Posterior vena cava (tissue), 2 donors: ENCODE results near the gene NXN. TPM values are rescaled to one million over a fixed set of nuclear protein-coding genes. Genes with fewer than 3 reads are reported as not detected.
"Not testable (repeated sequence)": the region's sequence is repeated elsewhere in the genome, so short reads cannot be mapped to it uniquely, and the experiment has no call there.

ENCODE experiments used
- DNase-seq: peaks from one replicate; pipeline ENCODE4 v3.0.0-alpha.2; 2020; ENCODE audit warnings: low spot score
- intact Hi-C, 2 donors: fragments of 100-400 bp; cut with DNase I; formaldehyde crosslinking; loops; one replicate each; pipeline versions ENCODE4 v1.14.1 to v1.14.2; 2022 to 2023
- total RNA-seq, 2 donors: library from RNA; stranded (reverse); fragmentation: NEBNext Ultra II Directional; extraction: Animal tissue kit (Norgen Biotek cat#: 25700); gene quantifications; one replicate each; pipeline ENCODE4 v1.2.1, GENCODE V29; 2021
- donor health status: DM: yes; HTN: yes; CAD: no.
- donor health status: DM: yes; HTN: yes; CAD: no.

Gene NXN
- total RNA-seq, 2 donors from 2014 or later = 34.8 to 46.3 TPM

DNA sequence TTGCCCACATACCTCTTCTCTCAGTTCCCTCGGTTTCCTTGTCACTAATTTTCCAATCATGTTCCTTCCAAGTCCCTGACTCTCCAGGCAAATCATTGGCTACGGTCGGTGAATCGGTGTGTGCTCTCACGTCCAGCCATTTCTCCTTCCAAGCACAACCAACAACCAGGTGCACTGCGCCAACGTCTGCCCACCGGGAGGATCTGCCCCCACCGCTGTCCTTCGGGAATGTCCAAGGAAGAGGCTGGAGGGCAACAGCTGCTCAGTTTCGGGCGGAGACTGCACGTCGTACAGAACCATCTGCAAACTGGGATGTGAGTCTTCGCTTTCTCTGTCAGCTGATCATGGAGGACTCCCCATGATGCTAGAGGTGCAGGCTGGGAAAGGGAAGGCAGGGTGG lies 8.4 kb upstream of the NXN start:
- intact Hi-C loops = no loop called here
- no peak for DNase-seq

DNA sequence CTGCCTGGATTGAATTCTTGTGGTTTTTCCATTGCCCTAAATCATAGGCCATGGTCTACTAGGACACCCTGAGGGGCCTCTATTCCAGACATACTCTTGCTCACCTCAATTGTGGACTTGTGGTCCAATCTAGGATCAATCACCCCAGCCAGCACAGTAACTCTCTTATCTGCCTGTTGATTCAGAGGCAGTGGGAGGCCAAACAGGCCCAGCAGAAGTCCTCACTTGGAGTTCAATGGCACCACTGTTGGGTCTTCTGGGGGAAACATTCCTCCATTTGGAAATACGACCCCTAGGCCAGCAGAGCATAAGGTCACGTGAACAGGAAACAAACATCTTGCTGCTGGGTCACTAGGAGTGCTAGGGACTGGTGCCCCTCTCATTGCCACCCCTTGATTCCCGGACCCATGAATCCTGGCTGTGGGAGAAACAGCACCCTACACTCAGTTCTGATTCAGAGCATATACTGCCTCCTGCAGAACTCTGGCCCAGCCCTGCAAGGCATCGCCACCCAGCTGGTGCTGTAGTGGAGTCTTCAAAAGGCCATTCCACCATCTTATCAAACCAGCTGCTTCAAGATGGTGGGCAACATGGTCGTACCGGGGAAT lies 6.8 kb upstream of the NXN start:
- intact Hi-C loops = no loop called here
- no peak for DNase-seq

DNA sequence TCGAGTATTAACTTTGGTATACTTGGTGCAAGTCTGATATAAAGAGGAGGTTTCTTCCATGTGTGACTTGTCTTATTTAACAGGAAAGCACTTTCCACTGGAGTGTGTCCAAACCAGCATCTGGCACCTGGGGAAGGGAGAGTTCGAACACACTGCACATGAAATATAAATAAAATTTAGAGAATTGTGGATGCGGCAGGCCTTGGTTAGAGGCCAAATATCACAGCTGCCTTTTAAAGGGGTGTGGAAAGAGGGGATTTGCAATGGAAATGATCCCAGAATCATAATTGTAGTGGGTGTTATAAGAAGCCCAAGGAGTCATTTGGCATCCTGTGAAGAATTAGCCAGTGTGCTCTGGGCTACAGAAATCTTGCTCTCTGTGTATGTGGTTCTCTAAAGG lies 4.3 kb upstream of the NXN start:
- intact Hi-C loops = loop anchor here in 1 of 2 donors (5.0 kb wide), 1 partner anchor 187 kb away; no protein-coding TSS in a partner anchor
- DNase-seq = no peak

DNA sequence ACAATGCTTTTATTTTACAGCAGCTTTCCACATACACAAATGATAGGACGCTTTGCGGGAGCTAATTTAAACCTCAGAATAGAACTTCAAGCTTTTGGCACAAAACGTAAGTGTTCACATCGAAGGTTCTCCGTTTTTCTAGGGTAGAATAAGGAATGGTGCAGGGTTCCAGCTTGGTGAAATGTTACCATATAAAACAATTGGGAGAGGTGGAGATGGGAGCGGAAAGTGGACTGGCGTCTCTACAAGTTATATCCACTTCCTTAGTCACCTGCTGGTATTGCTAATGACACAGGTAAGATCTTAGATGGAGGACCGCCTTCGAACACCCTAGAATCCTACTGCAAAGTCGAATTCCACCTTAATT lies 1.7 kb upstream of the NXN start:
- no peak for DNase-seq
- intact Hi-C loops = loop anchor here (2.0 to 5.0 kb wide), 2 partner anchors 184 to 186 kb away; no protein-coding TSS in a partner anchor

DNA sequence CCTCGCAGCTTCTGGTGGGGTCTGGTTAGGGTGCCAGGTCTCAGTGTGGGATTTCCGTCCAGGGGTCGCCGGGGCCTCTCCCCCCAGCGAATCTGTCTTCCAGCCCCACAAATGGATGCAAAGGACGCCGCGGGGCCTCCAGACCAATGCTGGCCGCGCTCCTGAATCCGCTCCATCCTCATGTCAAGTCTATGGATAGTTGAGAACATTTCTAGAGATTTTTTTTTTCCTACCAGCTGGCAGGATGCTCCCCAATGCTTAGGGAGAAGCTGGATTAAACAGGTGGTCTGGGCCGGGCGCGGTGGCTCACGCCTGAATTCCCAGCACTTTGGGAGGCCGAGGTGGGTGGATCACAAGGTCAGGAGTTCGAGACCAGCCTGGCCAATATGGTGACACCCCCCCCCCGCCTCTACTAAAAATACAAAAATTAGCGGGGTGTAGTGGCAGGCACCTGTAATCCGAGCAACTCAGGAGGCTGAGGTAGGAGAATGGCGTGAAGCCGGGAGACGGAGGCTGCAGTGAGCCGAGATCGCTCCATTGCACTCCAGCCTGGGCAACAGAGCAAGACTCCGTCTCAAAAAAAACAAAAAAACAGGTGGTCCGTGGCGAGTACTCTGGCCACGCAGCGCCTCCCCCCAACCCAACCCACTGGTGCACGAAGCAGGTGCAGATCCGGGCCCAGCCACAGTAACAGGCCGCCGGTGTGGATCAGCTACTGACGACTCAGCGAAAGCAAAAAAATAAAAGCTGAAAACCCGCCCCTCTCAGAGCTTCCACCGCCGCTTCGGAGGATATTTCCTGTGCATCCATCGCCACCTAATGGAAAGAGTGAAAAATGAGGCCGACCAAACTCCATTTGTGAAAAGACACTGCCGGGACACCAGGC lies 1.1 kb upstream of the NXN start:
- intact Hi-C loops = loop anchor here (2.0 to 5.0 kb wide), 2 partner anchors 183 to 186 kb away; no protein-coding TSS in a partner anchor
- DNase-seq = no peak

DNA sequence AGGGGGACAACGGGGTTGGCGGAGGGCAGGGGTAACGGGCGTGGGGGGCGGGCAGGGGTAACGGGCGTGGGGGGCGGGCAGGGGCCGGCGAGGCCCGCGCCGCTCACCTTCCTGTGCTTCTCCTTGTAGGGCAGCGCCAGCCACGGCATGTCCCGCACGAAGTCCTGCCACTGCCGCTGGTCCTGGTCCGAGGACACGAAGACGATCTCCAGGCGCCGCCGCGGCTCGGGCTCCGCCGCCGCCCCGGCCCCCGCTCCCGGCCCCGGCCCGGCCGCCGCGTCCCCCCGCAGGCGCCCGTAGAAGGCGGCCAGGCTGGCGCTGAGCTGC lies 401 bp downstream of the NXN start:
- no peak for DNase-seq
- intact Hi-C loops = loop anchor here in 1 of 2 donors (5.0 kb wide), 1 partner anchor 107 kb away; no protein-coding TSS in a partner anchor

DNA sequence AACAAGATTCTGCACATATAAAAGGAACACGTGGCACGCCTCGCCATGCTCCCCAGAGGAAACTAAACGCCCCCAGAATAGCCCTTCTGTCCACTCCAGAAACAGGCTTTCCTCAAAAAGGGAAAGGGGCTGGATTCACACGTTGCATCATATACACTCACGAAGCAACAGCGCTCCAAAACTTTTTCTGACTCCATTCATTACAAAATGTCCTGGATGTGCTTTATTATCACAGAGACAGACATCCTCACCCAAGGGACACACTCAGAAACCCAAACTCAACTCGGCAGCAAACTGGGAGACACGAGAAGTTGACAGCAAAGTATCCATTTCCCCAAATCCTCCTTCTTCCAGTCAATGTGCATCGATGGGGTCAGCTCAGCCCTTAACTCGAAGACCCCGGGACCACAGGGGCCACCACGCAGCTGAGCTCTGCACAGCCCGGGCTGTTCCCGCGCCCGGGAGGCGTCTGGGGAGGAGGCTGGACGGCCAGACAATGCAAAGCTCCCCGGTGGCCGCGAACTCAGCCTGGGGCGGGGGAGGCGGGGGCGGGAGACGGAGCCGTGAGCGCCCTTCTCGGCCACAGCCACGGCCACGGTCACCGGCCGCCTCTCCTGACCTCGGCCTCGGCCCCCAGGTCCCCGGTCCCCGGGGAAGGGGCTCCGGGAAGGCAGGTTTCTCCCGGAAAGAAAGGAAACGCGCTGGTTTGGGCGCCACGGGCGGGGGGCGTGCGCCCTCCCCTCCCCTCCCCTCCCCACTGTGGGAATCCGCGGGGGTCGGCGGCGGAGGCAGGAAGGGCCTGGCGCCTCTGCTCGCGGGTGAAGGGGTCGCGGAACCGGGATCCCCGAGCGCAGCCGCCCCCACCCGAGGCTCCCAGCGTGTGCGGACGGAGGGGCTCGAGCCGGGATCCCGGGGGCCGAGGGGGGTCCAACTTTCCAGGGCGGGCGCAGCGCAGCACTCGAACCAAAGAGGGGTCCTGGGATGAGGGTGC lies 1.2 kb downstream of the NXN start:
- intact Hi-C loops = loop anchor here in 1 of 2 donors (5.0 kb wide), 1 partner anchor 106 kb away; no protein-coding TSS in a partner anchor
- DNase-seq = no peak

DNA sequence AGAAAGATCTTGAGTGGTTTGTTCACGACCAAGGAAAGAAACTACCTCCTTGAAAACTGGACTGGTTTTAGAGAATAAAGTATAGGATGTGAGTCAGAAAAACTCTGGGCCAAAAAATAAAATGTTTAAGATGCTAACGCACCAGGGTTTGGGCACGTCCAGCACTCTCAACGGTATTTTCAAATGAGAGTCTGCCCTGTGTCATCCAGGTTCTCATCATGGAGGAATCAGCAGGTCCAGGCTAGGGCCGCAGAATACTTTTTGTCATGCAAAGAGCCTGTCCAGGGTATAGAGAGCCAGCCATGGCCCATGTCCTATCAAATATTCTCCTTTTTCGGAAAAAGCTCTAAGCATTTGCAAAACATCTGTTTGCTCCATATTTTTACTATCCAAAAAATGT lies 2.4 kb downstream of the NXN start:
- no peak for DNase-seq
- intact Hi-C loops = loop anchor here in 1 of 2 donors (5.0 kb wide), 1 partner anchor 105 kb away; no protein-coding TSS in a partner anchor

DNA sequence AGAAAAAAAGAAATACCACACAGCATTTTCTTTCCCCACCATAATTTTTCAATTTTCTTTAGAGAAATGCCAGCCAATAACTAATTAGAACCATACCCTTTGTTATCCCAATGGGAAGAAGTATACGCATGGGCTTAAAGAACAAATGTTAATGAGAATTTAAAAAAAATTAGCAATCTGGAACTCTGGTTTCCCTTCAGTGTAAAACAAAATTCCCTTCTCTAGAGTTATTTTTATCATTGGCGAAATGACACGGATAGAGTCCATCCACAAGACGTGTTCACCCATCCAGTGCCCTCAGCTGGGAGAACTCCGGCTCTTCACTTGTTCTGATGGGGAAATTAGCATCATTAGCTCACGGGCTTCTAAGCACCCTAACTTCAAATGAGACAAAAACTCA lies 3.3 kb downstream of the NXN start:
- DNase-seq = no peak
- intact Hi-C loops = loop anchor here in 1 of 2 donors (5.0 kb wide), 1 partner anchor 104 kb away; no protein-coding TSS in a partner anchor

DNA sequence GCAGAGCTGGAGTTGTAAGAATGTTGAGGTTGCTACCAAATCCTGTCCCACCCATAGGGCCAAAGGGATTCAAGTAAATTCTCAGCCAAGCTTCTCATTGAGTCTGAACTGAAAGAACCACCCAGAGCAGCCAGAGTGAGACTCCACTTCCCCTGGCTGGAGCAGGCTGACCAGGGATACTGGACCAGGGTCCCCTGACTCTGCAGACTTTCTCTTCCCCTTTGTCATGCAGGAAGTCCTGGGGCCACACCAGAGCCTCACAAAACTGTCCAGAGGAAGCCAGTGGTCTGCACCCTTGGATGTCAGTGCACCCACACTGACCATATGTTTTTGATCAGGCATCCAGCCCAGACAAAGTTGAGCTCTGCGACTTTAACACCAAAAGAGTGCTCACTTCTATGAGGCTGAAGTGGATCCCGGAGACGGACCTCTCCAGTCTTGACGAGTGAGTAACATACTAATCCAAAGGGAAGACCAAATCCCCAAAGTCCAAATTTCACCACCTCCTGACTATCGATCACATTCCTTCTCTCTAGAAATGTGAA lies 4.1 kb downstream of the NXN start:
- no peak for DNase-seq
- intact Hi-C loops = loop anchor here in 1 of 2 donors (5.0 kb wide), 1 partner anchor 103 kb away; no protein-coding TSS in a partner anchor

DNA sequence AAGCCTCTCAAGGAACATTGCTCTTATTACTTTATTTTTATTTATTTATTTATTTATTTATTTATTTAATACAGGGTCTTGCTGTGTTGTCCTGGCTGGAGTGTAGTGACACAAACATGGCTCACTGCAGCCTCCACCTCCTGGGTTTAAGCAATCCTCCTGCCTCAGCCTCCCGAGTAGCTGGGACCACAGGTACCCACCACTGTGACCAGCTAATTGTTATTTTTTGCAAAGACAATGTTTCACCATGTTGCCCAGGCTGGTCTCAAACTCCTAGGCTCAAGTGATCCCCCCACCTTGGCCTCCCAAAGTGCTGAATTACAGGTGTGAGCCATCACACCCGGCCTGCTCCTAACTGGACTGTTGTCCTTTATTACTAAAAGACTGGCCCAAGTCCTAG lies 4.8 kb downstream of the NXN start:
- DNase-seq = not testable (repeated sequence)
- intact Hi-C loops = loop anchor here in 1 of 2 donors (5.0 kb wide), 1 partner anchor 102 kb away; no protein-coding TSS in a partner anchor

DNA sequence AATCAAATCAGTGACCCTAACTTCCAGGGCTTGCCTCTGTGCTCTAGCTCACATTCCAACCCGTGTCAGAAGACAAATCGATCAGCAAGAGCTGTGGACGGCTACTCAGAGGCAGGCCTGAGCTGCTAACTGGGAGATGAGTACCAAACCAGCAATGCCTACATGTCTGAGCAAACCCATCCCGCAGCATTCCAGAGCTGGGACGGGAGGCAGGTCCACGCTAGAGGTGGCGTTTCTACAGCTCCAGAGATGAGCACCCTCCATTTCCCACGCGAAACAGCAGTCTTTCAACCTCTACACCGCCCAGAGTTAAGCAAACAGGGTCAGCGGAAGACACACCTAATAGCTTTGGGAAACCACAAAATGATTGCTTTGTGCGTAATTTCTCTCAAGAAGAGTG lies 6.5 kb downstream of the NXN start:
- intact Hi-C loops = no loop called here
- DNase-seq = no peak

DNA sequence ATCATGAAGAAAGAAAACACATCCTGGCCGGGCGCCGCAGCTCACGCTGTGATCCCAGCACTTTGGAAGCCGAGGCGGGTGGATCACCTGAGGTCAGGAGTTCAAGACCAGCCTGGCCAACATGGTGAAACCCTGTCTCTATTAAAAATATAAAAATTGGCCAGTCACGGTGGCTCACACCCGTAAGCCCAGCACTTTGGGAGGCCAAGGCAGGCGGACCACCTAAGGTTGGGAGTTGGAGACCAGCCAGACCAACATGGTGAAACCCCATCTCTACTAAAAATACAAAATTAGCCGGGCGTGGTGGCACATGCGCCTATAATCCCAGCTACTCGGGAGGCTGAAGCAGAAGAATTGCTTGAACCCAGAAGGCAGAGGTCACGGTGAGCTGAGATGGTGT lies 7.7 kb downstream of the NXN start:
- DNase-seq, intact Hi-C loops: not testable (repeated sequence)

DNA sequence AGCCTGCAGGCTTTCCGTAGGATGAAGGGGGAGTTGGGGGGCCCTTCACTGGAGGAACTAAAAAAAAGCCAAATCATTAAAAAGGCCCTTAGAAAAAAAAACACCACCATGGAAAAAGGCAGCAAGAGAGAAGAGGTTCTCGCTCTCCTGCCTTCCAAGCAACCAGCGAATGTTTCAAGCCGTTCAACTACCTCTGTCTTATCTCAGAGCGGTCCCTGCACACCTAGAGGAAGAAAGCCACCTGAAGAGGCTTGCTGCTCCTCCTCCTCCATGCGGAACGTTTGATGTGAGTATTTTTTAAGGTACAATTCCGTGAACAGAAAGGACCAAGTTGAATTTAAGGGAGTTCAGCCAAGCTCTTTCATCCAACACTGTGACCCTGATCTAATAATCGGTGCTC lies 9.2 kb downstream of the NXN start:
- no peak for DNase-seq
- intact Hi-C loops = no loop called here

DNA sequence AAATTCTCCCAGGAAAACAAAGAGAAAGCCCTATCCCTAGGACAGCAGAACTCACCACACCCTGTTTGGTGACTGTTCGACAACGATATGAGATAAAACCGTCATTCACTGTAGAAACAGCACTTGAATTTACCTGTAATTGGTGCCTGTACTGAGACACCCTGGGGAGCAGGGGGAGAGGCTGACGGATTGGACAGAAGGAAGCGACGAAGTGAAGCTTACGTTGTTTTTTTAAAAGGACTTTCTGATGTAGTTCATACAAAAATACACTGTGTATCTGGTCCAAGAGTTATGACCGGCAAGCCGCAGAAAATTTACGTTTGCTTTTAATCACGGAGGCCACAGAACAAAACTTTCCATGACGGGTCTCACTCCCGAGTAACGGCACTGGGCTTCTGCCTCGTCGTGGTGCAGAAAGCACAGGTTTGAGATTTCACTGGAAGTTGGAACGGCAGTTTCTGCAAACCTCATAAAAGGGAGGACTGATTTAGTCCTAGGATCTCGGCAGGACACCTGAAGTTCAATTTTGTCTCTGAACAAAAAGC lies 9.7 kb downstream of the NXN start:
- no peak for DNase-seq
- intact Hi-C loops = no loop called here

DNA sequence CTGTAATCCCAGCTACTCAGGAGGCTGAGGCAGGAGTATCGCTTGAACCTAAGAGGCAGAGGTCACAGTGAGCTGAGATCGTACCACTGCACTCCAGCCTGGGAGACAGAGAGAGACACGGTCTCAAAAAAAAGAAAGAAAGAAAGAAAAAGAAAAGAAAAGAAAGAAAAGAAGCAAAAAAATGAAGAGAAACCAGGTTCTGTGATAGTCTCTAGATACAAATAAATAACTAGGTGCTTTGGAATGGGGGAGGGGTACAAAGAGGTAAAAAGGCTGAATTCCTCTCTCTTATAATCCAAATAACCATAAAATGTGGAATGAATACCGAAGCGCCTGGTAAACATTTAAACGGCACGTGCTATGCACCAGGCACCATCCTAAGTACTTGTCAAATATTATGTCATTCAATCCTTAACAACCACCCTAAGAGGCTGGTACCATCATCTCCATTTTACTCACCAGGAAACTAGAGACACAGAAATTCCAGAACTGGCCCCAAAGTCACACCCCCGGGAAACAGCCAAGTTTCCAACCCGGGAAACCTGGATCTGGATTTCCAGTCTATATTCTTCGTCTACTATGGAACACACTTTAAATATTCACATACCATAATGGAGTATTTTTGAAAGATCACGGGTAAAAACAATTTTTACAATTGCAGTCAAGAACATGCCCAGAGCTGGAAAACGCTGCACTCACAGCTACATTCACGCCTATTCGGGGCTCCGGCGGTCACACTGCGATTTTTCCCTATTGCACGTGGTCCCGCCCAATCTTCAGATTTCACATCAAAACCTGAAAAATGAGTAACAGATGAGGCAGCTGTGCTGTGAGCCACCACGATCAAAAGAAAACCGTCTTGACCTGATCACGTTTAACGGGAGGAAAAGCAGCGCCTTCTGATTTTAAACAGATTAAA lies 10.5 kb downstream of the NXN start:
- DNase-seq = no peak
- intact Hi-C loops = no loop called here

DNA sequence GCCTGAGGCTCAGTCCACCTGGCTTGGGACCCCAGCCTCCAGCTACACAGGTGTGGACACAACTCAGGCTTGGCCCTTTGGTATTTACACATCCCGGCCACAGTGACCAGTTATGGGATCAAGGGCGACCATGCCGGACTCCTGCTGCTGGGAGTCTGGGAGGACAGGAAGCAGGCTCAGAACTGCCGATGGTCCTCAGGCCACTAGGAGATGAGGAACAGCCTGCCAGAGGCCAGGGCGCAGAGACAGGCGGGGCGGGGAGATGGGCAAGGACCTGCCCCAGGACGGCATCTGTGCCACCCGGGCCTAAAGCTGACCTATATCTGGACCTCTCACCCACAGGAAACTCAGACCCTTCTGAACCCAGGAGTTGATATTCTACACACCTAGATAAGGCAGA lies 12.5 kb downstream of the NXN start:
- intact Hi-C loops = no loop called here
- no peak for DNase-seq
